ENCODE measurements around the gene LGALS7B.
"Not testable (repeated sequence)": the region's sequence is repeated elsewhere in the genome, so short reads cannot be mapped to it uniquely, and the experiment has no call there.

The LGALS7B gene

DNA sequence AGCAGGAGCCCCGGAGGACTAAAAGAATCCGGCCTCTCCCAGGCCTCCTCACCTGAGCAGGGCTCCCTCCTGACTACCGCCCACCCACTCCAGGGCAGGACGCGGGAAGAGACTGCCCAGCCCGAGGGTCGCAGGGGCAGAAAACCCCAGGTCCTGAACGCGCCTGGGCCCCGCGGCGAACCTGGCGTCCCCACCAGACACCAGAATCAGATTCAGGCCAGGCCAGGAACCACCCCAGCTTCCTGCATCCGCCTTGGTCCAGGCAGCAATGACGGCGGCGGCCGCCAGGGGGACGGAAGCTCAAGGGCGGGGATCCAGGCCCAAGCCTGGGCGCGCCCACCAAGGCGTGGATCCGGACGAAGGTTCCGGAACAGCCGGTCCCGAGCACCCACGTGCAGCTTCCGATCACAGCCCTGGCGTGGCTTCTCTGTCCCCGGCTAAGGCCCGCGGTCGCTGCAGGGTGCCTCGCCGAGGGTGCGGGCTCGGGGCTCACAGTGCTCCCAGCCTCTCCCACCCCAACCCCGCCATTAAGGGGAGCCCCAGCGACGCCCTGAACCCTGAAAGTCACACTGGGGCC lies 19.3 kb upstream of the LGALS7B start:
- no peak for DNase-seq (ENCODE audit: low spot score)

GRCh38 chr19:38770228-38770948 lies 18.6 kb upstream of the LGALS7B start:
- not testable (repeated sequence) for DNase-seq (ENCODE audit: low spot score); FAIRE-seq

More for the DNA sequence above, 19.3 kb upstream of the LGALS7B start:
- FAIRE-seq, result no peak

DNA sequence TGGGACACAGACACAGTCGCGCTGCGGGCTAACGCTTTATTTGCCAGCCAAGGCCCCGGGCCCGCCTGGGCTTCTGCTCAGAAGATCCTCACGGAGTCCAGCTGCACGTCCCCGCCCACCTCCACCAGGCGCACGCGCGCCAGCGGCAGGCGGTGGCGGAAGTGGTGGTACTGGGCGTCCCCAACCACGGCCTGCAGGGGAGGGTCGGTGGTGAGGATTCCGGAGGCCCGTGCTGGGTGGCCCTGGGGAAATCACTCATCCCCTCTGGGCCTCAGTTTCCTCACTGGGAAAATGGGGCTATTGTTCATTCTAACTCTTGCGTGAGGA lies 18.1 kb upstream of the LGALS7B start:
- DNase-seq (ENCODE audit: low spot score); FAIRE-seq: not testable (repeated sequence)

DNA sequence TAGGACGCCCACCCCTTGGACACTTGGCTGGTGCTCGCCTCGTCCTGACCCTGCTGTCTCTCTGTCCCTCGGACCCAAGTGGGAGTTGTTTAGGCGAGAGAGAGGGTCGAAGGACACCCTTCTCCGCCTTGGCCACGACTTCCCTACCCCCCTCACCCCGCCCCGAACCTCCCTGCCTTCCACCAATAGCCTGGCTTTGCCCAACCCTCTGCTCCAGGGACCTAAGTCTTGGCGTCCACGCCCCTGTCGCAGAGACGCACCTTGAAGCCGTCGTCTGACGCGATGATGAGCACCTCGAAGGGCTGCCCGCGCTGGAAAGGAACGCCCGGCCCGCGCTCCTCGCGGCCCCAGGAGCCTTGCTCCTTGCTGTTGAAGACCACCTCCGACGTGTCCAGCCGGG lies 17.4 kb upstream of the LGALS7B start:
- not testable (repeated sequence) for FAIRE-seq; DNase-seq (ENCODE audit: low spot score)

GRCh38 chr19:38773469-38774177 lies 15.4 kb upstream of the LGALS7B start, which contains the start of gene LGALS7:
TSS of gene LGALS7 (minus strand) at chr19:38773517. CDS start at chr19:38773492, 25 bp downstream.
- FAIRE-seq (no peak), DNase-seq (ENCODE audit: low spot score) (no peak)

- DNase-seq (ENCODE audit: low spot score) (no peak), FAIRE-seq (no peak)
These were observed 14.6 kb upstream of the LGALS7B start for GRCh38 chr19:38774181-38774950.

DNA sequence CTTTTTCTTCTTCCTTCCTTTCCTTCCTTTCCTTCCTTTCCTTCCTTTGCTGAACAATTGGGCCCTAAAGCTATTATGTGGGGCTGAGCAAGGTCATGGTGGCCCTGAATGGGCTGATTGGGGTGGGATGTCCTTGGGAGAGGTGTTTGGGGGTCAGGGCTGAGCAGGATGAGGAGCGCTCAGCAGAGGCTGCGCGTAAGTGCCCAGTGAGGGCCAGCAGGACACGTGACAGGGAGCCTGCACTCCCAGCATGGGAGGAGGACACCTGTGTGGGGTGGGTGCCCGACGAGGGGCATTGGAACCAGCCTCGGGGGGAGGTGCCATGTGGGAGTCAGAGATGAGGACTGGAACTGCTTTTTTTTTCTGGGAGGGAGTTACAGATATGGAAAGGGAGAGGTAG lies 10.3 kb upstream of the LGALS7B start:
- FAIRE-seq (no peak), DNase-seq (ENCODE audit: low spot score) (no peak)

GRCh38 chr19:38780443-38780842 lies 8.6 kb upstream of the LGALS7B start:
- DNase-seq (ENCODE audit: low spot score) (no peak), FAIRE-seq (no peak)

- FAIRE-seq, result no peak
These were observed 7.9 kb upstream of the LGALS7B start for GRCh38 chr19:38781058-38781457.

GRCh38 chr19:38782212-38782611 lies 6.8 kb upstream of the LGALS7B start:
- not testable (repeated sequence) for FAIRE-seq

More at GRCh38 chr19:38781058-38781457, 7.9 kb upstream of the LGALS7B start:
- DNase-seq (ENCODE audit: low spot score), result no peak

GRCh38 chr19:38784224-38784623 lies 4.8 kb upstream of the LGALS7B start:
- FAIRE-seq (no peak), DNase-seq (ENCODE audit: low spot score) (no peak)

More at GRCh38 chr19:38782212-38782611, 6.8 kb upstream of the LGALS7B start:
- not testable (repeated sequence) for DNase-seq (ENCODE audit: low spot score)

DNA sequence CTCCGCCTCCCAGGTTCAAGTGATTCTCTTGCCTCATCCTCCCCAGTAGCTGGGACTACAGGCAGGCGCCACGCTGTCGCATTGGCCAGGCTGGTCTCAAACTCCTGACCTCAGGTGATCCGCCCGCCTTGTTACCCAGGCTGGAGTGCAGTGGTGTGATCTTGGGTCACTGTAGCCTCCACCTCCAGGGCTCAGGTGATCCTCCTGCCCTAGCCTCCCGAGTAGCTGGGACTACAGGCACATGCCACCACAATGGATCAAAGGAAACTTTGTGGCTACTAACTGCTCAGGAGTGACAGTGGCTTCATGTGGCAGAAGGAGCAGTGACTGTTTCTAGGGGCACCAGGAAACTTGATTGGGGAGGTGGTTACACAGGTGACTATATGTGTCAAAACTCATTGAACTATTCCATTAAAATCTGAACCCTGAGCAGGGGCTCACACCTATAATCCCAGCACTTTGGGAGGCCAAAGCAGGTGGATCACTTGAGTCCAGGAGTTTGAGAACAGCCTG lies 3.8 kb upstream of the LGALS7B start:
- no peak for FAIRE-seq
- no peak for DNase-seq (ENCODE audit: low spot score)

DNA sequence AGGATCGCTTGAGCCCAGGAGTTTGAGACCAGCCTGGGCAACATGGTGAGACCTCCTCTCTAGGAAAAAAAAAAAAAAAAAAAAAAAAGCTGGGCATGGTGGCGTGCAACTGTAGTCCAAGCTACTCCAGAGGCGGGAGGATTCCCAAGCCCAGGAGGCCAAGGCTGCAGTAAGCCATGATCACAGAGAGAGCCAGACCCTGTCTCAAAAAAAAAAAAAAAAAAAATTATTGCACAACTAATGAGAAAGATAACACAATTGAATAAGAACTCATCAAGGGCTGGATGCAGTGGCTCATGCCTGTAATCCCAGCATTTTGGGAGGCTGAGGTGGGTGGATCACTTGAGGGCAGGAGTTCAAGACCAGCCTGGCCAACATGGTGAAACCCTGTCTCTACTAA lies 2.9 kb upstream of the LGALS7B start:
- DNase-seq (ENCODE audit: low spot score); FAIRE-seq: not testable (repeated sequence)

DNA sequence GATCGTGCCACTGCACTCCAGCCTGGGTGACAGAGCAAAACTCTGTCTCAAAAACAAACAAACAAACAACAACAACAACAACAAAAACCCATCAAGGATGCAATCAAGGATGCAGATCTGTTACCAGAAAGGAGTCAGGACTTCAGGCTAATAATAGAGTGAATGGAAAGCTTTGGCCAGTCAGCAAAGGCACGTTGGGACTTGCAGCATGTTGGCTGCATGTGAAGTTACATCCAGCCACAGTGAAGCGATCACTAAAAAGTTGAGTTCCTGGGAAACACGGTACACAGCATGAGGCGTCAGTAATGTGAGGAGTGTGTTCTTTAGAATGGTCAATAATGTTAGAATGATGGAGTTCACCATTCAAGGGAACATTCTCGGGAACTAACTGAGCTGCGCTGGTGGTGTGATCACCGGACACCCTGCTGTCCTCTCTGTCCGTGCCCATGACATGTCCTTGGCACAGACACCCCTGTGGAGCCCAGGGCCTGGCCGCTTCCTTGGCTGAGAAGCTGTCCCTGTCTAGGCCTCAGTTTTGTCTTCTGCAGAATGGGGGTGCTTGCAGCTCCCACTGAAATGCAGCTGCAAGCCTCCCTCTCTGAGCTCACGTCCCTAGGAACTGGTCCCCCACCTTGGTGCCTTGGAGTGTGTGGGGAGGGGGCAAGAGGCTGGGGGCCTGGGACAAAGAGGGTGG lies 2.3 kb upstream of the LGALS7B start:
- DNase-seq (ENCODE audit: low spot score), result no peak
- no peak for FAIRE-seq

GRCh38 chr19:38790507-38791403 lies 1.8 kb downstream of the LGALS7B start:
- not testable (repeated sequence) for DNase-seq (ENCODE audit: low spot score); FAIRE-seq

DNA sequence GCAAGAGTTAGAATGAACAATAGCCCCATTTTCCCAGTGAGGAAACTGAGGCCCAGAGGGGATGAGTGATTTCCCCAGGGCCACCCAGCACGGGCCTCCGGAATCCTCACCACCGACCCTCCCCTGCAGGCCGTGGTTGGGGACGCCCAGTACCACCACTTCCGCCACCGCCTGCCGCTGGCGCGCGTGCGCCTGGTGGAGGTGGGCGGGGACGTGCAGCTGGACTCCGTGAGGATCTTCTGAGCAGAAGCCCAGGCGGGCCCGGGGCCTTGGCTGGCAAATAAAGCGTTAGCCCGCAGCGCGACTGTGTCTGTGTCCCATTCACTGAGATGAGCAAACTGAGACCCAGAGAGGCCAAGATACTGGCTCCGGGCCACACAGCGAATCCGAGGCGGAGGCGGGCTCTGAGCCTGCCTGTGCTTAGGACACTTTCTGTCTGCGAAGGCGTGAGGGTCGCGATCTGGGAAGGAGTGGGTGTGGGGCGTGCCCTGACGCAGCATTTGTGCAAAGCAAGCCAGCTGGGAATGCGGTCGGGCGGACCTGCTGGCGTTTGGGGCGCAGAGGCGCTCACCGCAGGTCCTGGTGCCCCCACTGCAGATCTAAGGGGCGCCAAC lies 2.6 kb downstream of the LGALS7B start:
- not testable (repeated sequence) for DNase-seq (ENCODE audit: low spot score); FAIRE-seq

GRCh38 chr19:38792250-38793111 lies 3.5 kb downstream of the LGALS7B start:
- FAIRE-seq, result no peak

DNA sequence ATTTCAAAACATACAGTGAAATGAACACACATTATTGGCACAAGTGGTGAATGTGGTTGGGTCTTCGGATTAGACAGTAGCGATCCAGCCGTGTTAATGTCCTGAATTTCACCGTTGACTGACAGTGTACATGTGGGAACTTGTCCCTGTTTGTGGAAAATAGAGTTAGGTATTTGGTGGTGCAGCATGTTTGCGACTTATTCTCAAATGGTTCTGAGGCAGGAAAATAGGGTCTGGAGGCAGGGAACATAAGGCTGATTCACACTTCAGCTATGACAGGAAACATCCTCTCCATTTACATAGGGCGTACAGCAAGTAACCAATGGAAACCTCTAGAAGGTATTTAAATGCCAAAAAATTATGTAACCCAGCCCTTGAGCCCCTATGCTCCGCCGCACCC lies 4.2 kb downstream of the LGALS7B start:
- FAIRE-seq, result no peak

More at GRCh38 chr19:38792250-38793111, 3.5 kb downstream of the LGALS7B start:
- no peak for DNase-seq (ENCODE audit: low spot score)

More for the DNA sequence above, 4.2 kb downstream of the LGALS7B start:
- no peak for DNase-seq (ENCODE audit: low spot score)
